Ectodermal cell (in vitro differentiated cells): ENCODE measurements around the gene MPV17L.
"Not testable (repeated sequence)": the region's sequence is repeated elsewhere in the genome, so short reads cannot be mapped to it uniquely, and the experiment has no call there.

Experiments
- H3K27ac ChIP-seq: 2 replicates; pipeline ENCODE4 v1.7.0; 2013; ENCODE audit warnings: mild to moderate bottlenecking, low read depth, low read length; ENCODE audit not compliant: insufficient read depth, poor library complexity, severe bottlenecking
- H3K27me3 ChIP-seq: 2 replicates; pipeline ENCODE4 v1.7.0; 2013; ENCODE audit warnings: mild to moderate bottlenecking, low read length; ENCODE audit not compliant: insufficient read depth, control insufficient read depth, poor library complexity, severe bottlenecking
- H3K36me3 ChIP-seq: one replicate; pipeline ENCODE4 v1.7.0; 2013; ENCODE audit warnings: low read length; ENCODE audit not compliant: control insufficient read depth, insufficient read depth
- H3K4me1 ChIP-seq: one replicate; pipeline ENCODE4 v1.7.0; 2013; ENCODE audit warnings: low read length; ENCODE audit not compliant: control insufficient read depth, insufficient read depth
- H3K4me3 ChIP-seq: 2 replicates; pipeline ENCODE4 v1.7.0; 2013; ENCODE audit warnings: low read depth, low read length, control low read depth; ENCODE audit not compliant: insufficient read depth
- H3K9me3 ChIP-seq: 2 replicates; pipeline ENCODE4 v1.7.0; 2013; ENCODE audit warnings: mild to moderate bottlenecking, low read length, moderate library complexity; ENCODE audit not compliant: control insufficient read depth
- WGBS, 2 experiments: methylation state at CpG; one replicate each; pipeline ENCODE4 v1.1.7; 2013; ENCODE audit warnings: missing lambda C conversion rate in 2 of 2; 5-methylcytosine and 5-hydroxymethylcytosine counted together

The MPV17L gene

DNA sequence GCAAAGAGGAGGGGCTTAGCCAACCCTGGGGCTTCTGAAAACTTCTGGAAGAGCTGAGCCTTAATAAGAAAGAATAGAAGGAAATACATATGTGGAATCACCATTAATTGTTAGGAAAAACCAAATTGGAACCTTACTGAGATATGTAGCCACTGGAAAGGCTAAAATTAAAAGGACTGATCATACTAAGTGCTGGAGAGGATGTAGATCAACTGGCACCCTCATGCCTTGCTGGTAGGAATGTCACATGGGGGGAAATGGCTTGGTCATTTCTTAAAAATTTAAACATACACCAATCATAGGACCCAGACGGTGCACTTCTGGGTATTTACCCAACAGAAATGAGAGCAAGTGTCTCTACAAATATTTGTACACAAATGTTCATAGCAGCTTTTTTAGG is 49.9 kb downstream of the MPV17L start:
- Histone ChIP-seq H3K9me3 (no peaks in the 10 kb centered on the region), H3K27ac (no peak overlapping the region), H3K36me3 (no peaks in the 10 kb centered on the region), H3K27me3 (no peaks in the 10 kb centered on the region), H3K4me3 (no peak overlapping the region), H3K4me1 (no peaks in the 10 kb centered on the region)
- WGBS, 2 experiments: 92 to 94% methylated on average over 1 of the region's 1 CpG

DNA sequence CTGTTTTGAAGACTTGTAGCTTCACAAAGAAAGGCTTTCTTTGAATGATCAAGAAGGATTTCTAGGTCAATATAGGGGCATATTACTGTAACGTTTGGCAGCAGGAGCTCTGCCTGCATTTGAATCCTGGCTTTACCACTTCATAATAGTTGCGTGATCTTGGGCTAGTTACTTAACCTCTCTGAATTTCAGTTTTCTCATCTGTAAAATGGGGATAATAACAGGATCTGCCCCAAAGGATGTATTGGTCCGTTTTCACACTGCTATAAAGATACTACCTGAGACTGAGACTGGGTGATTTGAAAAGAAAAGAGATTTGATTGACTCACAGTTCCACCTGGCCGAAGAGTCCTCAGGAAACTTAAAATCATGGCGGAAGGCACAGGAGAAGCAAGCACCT is 51.3 kb downstream of the MPV17L start:
- no peaks in the 10 kb centered on the region for H3K36me3 ChIP-seq
- H3K4me3 ChIP-seq: no peak overlapping the region
- no peaks in the 10 kb centered on the region for H3K27me3 ChIP-seq
- H3K4me1 ChIP-seq: no peaks in the 10 kb centered on the region
- 91 to 94% methylated on average over 5 of the region's 5 CpGs for WGBS, 2 experiments
- H3K27ac ChIP-seq: no peak overlapping the region
- H3K9me3 ChIP-seq: no peaks in the 10 kb centered on the region

DNA sequence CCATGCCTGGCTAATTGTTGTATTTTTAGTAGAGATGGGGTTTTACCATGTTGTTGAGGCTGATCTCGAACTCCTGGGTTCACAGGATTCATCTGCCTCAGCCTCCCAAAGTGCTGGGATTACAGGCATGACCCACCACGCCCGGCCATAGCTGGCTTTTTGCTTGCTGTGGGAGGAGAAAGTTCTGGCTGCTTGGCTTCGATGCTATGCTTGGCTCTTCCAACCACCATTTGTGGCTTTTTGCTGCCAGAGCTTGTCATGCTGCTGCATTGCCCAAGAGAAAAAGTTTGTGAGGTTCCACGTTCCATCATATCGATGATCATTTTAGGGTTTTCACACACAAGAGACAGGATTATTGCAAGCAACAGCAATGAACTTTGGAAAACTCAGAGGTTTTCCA is 55.1 kb downstream of the MPV17L start:
- H3K9me3 ChIP-seq: no peaks in the 10 kb centered on the region
- 90 to 98% methylated on average over 6 of the region's 6 CpGs for WGBS, 2 experiments
- H3K4me1 ChIP-seq: no peaks in the 10 kb centered on the region
- no peak overlapping the region for H3K4me3 ChIP-seq
- no peaks in the 10 kb centered on the region for H3K36me3 ChIP-seq
- no peak overlapping the region for H3K27ac ChIP-seq
- no peaks in the 10 kb centered on the region for H3K27me3 ChIP-seq

DNA sequence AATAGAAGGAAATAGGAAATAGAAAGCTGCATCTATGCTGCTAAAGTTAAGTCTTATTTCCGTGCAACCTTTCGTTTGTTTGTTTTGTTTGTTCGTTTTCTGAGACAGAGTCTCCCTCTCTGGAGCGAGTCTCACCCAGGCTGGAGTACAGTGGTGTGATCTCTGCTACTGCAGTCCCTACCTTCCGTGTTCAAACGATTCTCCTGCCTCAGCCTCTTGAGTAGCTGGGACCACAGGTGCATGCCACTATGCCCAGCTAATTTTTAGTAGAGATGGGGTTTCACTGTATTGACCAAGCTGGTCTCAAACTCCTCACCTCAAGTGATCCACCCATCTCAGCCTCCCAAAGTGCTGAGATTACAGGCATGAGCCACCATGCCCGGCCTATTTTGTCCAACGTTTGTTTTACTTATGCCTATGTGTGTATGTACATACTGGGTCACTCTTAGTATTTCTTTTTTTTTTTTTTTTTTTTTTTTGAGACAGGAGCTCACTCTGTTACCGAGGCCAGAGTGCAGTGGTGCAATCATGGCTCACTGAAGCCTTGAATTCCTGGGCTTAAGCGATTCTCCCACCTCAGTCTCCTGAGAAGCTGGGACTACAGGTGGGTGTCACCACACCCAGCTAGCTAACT is 55.7 kb downstream of the MPV17L start:
- WGBS, 2 experiments: 92 to 96% methylated on average over 10 of the region's 10 CpGs
- Histone ChIP-seq H3K4me1 (no peaks in the 10 kb centered on the region), H3K27ac (no peak overlapping the region), H3K4me3 (no peak overlapping the region), H3K36me3 (no peaks in the 10 kb centered on the region), H3K27me3 (no peaks in the 10 kb centered on the region), H3K9me3 (no peaks in the 10 kb centered on the region)

DNA sequence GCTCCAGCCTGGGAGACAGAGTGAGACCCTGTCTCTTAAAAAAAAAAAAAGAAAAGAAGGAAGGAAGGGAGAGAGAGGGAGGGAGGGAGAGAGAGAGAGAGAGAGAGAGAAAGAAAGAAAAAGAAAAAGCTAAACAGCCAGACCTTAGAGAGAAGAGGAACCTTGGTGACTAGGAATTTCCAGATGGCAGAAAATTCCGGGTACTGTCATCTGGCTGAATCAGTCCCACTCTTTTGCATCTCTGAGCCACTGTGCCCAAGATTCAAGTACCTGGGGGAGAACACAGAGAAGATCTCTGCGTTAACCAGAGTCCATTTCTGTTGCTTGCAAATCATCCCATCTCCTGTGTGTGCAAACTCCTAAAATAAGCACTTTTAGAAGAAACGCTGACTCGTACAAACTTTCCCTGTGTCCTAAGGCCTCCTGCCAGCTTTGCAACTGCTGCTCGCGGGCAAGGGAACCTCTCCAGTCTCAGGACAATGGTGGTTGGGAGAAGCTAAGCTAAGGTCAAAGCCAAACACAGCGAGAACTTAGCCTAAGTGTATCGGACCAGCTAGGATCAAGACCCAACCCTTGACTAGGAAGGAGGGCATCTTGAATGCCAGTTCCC is 56.8 kb downstream of the MPV17L start:
- 91% methylated on average over 8 of the region's 8 CpGs for WGBS, 2 experiments
- no peak overlapping the region for H3K27ac ChIP-seq
- H3K36me3 ChIP-seq: no peaks in the 10 kb centered on the region
- no peaks in the 10 kb centered on the region for H3K9me3 ChIP-seq
- no peaks in the 10 kb centered on the region for H3K4me1 ChIP-seq
- H3K4me3 ChIP-seq: no peak overlapping the region
- no peaks in the 10 kb centered on the region for H3K27me3 ChIP-seq

DNA sequence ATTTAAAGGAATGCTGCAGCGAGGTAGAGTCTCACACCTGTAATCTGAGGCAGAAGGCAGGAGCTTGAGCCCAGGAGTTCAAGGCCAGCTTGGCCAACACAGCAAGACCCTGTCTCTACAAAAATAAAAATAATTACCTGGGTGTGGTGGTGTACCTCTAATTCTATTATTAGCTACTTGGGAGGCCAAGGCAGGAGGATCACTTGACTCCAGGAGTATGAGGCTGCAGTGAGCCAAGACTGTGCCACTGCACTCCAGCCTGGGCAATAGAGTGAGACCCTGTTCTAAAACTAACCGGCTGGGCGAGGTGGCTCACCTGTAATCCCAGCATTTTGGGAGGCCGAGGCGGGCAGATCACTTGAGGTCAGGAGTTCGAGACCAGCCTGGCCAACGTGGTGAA is 57.7 kb downstream of the MPV17L start:
- H3K4me1 ChIP-seq, H3K36me3 ChIP-seq, H3K27ac ChIP-seq, H3K4me3 ChIP-seq, H3K27me3 ChIP-seq, H3K9me3 ChIP-seq: not testable (repeated sequence)
- WGBS, 2 experiments: 86 to 92% methylated on average over 7 of the region's 7 CpGs

DNA sequence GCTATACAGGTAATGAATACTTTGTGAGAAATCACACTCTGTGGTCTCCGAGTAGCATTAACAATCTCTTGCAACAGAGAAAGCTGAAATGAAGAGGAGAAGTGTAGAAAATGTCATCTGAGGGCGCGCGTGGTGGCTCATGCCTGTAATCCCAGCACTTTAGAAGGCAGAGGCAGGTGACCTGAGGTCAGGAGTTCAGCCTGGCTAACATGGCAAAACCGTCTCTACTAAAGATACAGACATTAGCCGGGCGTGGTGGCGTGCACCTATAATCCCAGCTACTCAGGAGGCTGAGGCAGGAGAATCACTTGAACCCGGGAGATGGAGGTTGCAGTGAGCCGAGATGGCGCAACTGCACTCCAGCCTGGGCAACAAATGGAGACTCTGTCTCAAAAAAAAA is 59.4 kb downstream of the MPV17L start:
- WGBS, 2 experiments: 91 to 94% methylated on average over 11 of the region's 11 CpGs

DNA sequence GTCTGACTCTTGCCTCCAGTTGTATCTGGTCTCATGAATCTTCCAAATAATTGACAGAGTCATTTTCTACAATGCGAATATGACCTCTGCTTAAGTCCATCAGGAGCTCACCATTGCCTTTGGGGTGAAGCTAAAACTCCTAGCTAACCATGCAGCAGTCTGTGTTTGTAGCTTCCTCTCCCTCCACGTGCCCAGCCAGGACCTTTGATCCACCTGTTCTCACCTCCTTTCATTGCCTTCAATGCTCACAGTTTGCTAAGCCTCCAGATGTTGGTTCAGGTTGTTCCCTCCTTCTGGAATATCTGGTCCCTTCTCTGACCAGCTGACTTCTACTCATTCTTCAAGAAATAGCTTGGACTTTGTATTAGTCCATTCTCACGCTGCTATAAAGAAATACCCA is 61.8 kb downstream of the MPV17L start:
- H3K27ac ChIP-seq: no peak overlapping the region
- H3K27me3 ChIP-seq: no peaks in the 10 kb centered on the region
- no peaks in the 10 kb centered on the region for H3K36me3 ChIP-seq
- no peaks in the 10 kb centered on the region for H3K4me1 ChIP-seq
- WGBS, 2 experiments: 92 to 99% methylated on average over 3 of the region's 3 CpGs
- H3K4me3 ChIP-seq: no peak overlapping the region
- no peaks in the 10 kb centered on the region for H3K9me3 ChIP-seq

More for the DNA sequence above, 59.4 kb downstream of the MPV17L start:
- not testable (repeated sequence) for H3K9me3 ChIP-seq, H3K4me1 ChIP-seq, H3K36me3 ChIP-seq, H3K4me3 ChIP-seq, H3K27me3 ChIP-seq, H3K27ac ChIP-seq

DNA sequence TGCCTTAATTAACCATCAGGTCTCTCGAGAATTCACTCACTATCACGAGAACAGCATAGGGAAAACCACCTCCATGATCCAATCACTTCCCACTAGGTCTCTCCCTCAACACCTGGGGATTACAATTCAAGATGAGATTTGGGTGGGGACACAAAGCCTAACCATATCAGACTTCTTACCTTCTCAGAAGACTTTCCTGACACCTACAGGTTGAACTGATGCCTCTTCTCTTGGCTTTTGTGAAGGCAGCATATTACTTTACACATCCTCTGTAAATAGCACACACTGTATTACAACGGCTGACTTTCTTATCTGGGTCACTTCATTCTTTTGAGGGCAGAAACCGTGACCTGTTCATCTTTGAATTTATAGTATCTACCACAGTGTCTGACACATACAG is 62.4 kb downstream of the MPV17L start:
- no peaks in the 10 kb centered on the region for H3K4me1 ChIP-seq
- 67 to 71% methylated on average over 4 of the region's 4 CpGs for WGBS, 2 experiments
- no peaks in the 10 kb centered on the region for H3K36me3 ChIP-seq
- no peak overlapping the region for H3K4me3 ChIP-seq
- no peaks in the 10 kb centered on the region for H3K9me3 ChIP-seq
- no peaks in the 10 kb centered on the region for H3K27me3 ChIP-seq
- H3K27ac ChIP-seq: no peak overlapping the region

DNA sequence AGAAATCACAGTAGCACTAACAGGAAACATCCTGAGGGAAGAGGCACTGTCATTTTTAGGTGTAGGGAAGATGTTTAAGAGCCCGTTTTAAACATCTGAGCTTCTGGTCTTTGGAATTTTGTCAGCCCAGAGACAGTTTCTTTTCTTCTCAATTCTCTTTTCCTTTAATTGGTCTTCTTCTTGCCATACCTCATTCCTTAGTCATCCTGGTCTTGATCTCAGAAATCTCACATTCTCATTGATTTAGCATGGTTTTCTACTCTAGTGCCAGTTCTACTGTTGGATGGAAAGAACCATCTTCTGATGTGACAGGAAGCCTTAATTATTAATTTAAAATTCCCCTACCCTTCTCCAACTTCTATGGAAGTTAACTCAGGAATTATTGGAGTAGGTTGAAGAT is 64.2 kb downstream of the MPV17L start:
- H3K9me3 ChIP-seq: no peaks in the 10 kb centered on the region
- no peak overlapping the region for H3K4me3 ChIP-seq
- H3K27me3 ChIP-seq: no peaks in the 10 kb centered on the region
- H3K36me3 ChIP-seq: no peaks in the 10 kb centered on the region
- H3K27ac ChIP-seq: no peak overlapping the region
- no peaks in the 10 kb centered on the region for H3K4me1 ChIP-seq
- WGBS, 2 experiments: 84 to 91% methylated on average over 1 of the region's 1 CpG

DNA sequence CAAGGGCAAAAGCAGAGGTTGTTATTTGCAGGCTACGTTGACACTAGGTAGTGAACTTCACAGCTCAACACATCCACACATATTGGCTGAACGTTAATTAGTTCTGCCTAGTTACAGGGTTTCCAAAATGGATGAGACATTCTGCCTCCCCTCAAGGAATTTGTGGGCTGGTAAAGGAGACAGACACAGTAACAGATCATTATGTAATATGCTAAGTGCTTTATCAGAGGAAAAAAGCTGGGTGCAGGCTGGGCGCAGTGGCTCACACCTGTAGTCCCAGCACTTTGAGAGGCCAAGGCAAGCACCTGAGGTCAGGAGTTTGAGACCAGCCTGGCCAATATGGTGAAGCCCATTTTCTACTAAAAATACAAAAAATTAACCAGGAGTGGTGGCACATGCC is 65.0 kb downstream of the MPV17L start:
- no peaks in the 10 kb centered on the region for H3K4me1 ChIP-seq
- no peaks in the 10 kb centered on the region for H3K27me3 ChIP-seq
- H3K4me3 ChIP-seq: no peak overlapping the region
- H3K9me3 ChIP-seq: no peaks in the 10 kb centered on the region
- H3K36me3 ChIP-seq: no peaks in the 10 kb centered on the region
- 94% methylated on average over 3 of the region's 3 CpGs for WGBS, 2 experiments
- no peak overlapping the region for H3K27ac ChIP-seq
